AG10803 (cell line): ENCODE measurements around the gene NLRC3.
"Not testable (repeated sequence)": the region's sequence is repeated elsewhere in the genome, so short reads cannot be mapped to it uniquely, and the experiment has no call there.

ENCODE experiments used
- DNase-seq: peaks from one replicate; pipeline ENCODE4 v3.0.0; 2010; ENCODE audit warnings: low read depth
- H3K4me3 ChIP-seq: 2 replicates; pipeline ENCODE4 v1.5.1; 2011; ENCODE audit warnings: mild to moderate bottlenecking, low read length, control low read depth
- TF ChIP-seq, protein P1 (sequence below): conservative IDR thresholded peaks from 2 replicates; pipeline ENCODE4 v1.5.1; 2011; ENCODE audit warnings: mild to moderate bottlenecking, low read length, control low read depth, inconsistent platforms

The NLRC3 gene

GRCh38 chr16:3527216-3527829 lies 49.9 kb downstream of the NLRC3 start:
- not testable (repeated sequence) for H3K4me3 ChIP-seq
- TF ChIP-seq, protein P1, sequence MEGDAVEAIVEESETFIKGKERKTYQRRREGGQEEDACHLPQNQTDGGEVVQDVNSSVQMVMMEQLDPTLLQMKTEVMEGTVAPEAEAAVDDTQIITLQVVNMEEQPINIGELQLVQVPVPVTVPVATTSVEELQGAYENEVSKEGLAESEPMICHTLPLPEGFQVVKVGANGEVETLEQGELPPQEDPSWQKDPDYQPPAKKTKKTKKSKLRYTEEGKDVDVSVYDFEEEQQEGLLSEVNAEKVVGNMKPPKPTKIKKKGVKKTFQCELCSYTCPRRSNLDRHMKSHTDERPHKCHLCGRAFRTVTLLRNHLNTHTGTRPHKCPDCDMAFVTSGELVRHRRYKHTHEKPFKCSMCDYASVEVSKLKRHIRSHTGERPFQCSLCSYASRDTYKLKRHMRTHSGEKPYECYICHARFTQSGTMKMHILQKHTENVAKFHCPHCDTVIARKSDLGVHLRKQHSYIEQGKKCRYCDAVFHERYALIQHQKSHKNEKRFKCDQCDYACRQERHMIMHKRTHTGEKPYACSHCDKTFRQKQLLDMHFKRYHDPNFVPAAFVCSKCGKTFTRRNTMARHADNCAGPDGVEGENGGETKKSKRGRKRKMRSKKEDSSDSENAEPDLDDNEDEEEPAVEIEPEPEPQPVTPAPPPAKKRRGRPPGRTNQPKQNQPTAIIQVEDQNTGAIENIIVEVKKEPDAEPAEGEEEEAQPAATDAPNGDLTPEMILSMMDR = peak; percentile 69
- peak; percentile 68 for DNase-seq

- no peak for DNase-seq
- no peak overlapping the region for H3K4me3 ChIP-seq
- TF ChIP-seq, protein P1 = no peak
Observed at GRCh38 chr16:3525951-3526350, 51.3 kb downstream of the NLRC3 start.

- no peak for DNase-seq
- TF ChIP-seq, protein P1 = no peak
- no peak overlapping the region for H3K4me3 ChIP-seq
Observed at GRCh38 chr16:3523281-3523680, 53.9 kb downstream of the NLRC3 start.

GRCh38 chr16:3520841-3521240 lies 56.4 kb downstream of the NLRC3 start:
- TF ChIP-seq, protein P1 = peak; percentile 23
- H3K4me3 ChIP-seq = peak overlapping the region; percentile 26
- no peak for DNase-seq

GRCh38 chr16:3520413-3520812 lies 56.8 kb downstream of the NLRC3 start:
- TF ChIP-seq, protein P1 = no peak
- no peak overlapping the region for H3K4me3 ChIP-seq
- peak; percentile 97 for DNase-seq

DNA sequence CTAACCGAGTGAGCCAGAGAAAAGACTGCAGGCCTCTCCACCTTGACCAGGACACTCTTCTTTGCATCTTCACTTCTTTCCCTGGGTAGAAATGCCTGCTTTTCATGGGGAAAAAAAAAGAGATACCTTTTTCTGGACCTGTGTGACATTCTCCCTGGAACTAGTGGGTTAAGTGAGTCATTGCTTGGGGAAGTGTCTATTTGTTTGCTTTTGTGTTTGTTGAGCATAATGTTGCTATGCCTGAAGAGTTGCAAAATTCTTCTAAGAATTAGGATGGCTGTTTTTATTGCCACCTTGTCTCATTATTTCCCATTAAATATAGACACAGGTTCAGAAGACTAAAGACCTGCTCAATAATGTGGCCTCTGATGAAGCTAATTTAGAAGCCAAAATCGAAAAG lies 57.6 kb downstream of the NLRC3 start:
- TF ChIP-seq, protein P1 = no peak
- peak; percentile 24 for DNase-seq
- no peak overlapping the region for H3K4me3 ChIP-seq

DNA sequence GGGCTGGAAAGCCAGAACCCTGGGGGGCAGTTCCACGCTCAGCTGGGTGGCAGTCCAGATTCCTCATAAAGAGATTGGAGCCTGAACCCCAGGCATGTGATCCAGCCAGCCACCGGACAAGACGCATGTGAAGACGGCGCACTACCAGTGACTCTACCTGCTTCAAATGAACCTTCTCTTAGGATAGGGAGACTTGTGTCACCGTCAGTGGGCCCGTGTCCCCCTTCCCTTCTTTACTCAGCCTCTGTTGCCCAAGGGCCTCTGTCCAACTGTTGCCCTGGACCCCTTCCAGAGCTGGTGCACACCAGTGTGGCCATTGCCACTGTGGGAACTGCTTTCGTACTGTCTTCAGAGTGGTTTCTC lies 58.2 kb downstream of the NLRC3 start:
- TF ChIP-seq, protein P1 = no peak

More for the DNA sequence above, 58.2 kb downstream of the NLRC3 start:
- no peak for DNase-seq
- no peak overlapping the region for H3K4me3 ChIP-seq
